Right lobe of liver (tissue), 4 donors: ENCODE data around the gene PPP2R3C.

ENCODE experiments used
- CTCF ChIP-seq, 4 donors: fragments of 200-600 bp in 3 of 4; fragments of 450-650 bp in 1 of 4; IDR thresholded peaks; one replicate each; pipeline versions ENCODE4 v1.5.1 to v1.8.0; 2016 to 2022; ENCODE audit warnings: antibody characterized with exemption in 4 of 4, mild to moderate bottlenecking in 2 of 4
- POLR2A ChIP-seq: fragments of 450-650 bp; IDR thresholded peaks from one replicate; pipeline ENCODE4 v1.6.1; 2017; ENCODE audit warnings: antibody characterized with exemption, mild to moderate bottlenecking
- donor health status: DM: no; HTN: no; CAD: no.
- donor health status: DM: no; HTN: no; CAD: no.
- donor health status: DM: no; HTN: yes; CAD: no.

- no peak for TF ChIP-seq POLR2A
- TF ChIP-seq CTCF (IDR thresholded peaks at IDR 0.05): no peak
Observed at GRCh38 chr14:35068238-35069012, 53.4 kb downstream of the PPP2R3C start.
